Body of pancreas (tissue), 4 donors: ENCODE results near the gene UBR4. TPM values are rescaled to one million over a fixed set of nuclear protein-coding genes. Genes with fewer than 3 reads are reported as not detected.
A peak's percentile ranks its signal among the peaks of the same experiment; 100 is the strongest.

Experiments
- ATAC-seq: fragments of 150-250 bp; one replicate; pipeline ENCODE4 v1.9.1; 2016
- DNase-seq, 4 donors: peaks; one replicate each; pipeline ENCODE4 v3.0.0-alpha.2; 2019
- H3K27ac ChIP-seq, 4 donors: fragments of 200-600 bp; sonication (generic); 1 replicate in 3 of 4; 2 replicates in 1 of 4; pipeline versions ENCODE4 v1.5.1 to v1.6.1; 2016 to 2019; ENCODE audit warnings: mild to moderate bottlenecking in 1 of 4, mixed read lengths in 1 of 4, moderate library complexity in 1 of 4
- H3K27me3 ChIP-seq, 2 donors: fragments of 200-600 bp; sonication (generic); one replicate each; pipeline ENCODE4 v1.6.0; 2016; ENCODE audit warnings: mild to moderate bottlenecking in 1 of 2
- H3K36me3 ChIP-seq, 2 donors: fragments of 200-600 bp; sonication (generic); replicated peaks in 1 of 2; 2 replicates each; pipeline ENCODE4 v1.5.1; 2016; ENCODE audit warnings: low read depth in 2 of 2; ENCODE audit not compliant: insufficient read depth in 1 of 2
- H3K4me1 ChIP-seq: fragments of 200-600 bp; sonication (generic); one replicate; pipeline ENCODE4 v1.6.0; 2016
- H3K4me3 ChIP-seq, 2 donors: fragments of 200-600 bp; sonication (generic); 1 replicate in 1 of 2; 2 replicates in 1 of 2; pipeline ENCODE4 v1.5.1; 2016 to 2019
- H3K9me3 ChIP-seq, 3 donors: fragments of 200-600 bp; sonication (generic); 1 replicate in 2 of 3; 2 replicates in 1 of 3; pipeline ENCODE4 v1.5.1; 2016
- CTCF ChIP-seq, 7 experiments: fragments of 450-650 bp in 4 of 7; fragments of 200-600 bp in 3 of 7; sonication (generic) in 3 of 7; IDR thresholded peaks; one replicate each; pipeline ENCODE4 v1.5.1; 2016 to 2019; ENCODE audit warnings: antibody characterized with exemption in 7 of 7
- POLR2A ChIP-seq, 3 donors: fragments of 450-650 bp; IDR thresholded peaks; one replicate each; pipeline ENCODE4 v1.6.1; 2016; ENCODE audit warnings: antibody characterized with exemption in 3 of 3, mild to moderate bottlenecking in 2 of 3
- WGBS, 2 donors: methylation state at CpG; one replicate each; pipeline ENCODE4 v1.1.5; 2017; 5-methylcytosine and 5-hydroxymethylcytosine counted together
- intact Hi-C: fragments of 100-400 bp; cut with DNase I; formaldehyde crosslinking; loops from one replicate; pipeline ENCODE4 v1.15.1; 2023
- total RNA-seq, 2 donors: library from RNA; depleted of rRNA; stranded (reverse); fragments of >200 nt; gene quantifications; one replicate each; pipeline ENCODE4 v1.1.0, GENCODE V29; 2016

The UBR4 gene
- total RNA-seq, 2 donors from 2014 or later = 84.4 to 87.4 TPM

- no peak for DNase-seq
- Histone ChIP-seq H3K36me3 (peaks cover 0 to 12% of the 10 kb centered on the region in 2 donors), H3K27ac (no peak overlapping the region), H3K4me3 (no peak overlapping the region), H3K4me1 (peaks cover 74% of the 10 kb centered on the region), H3K9me3 (no peaks in the 10 kb centered on the region), H3K27me3 (no peaks in the 10 kb centered on the region)
- WGBS, 2 donors = 79 to 80% methylated on average over 17 of the region's 17 CpGs
- TF ChIP-seq POLR2A (IDR thresholded peaks at IDR 0.05) (no peak), CTCF (IDR thresholded peaks at IDR 0.05) (no peak)
- no peak for ATAC-seq
- intact Hi-C loops = loop anchor here (10.0 kb wide), 1 partner anchor 56 kb away; no protein-coding TSS in a partner anchor
These were observed 139.0 kb downstream of the UBR4 start for GRCh38 chr1:19070891-19071621.

- H3K27ac ChIP-seq = peak overlapping the region in 2 of 4 donors; percentile 40 to 61
- ATAC-seq = no peak
- H3K9me3 ChIP-seq = no peaks in the 10 kb centered on the region
- 52 to 57% methylated on average over 7 to 9 of the region's 9 CpGs for WGBS, 2 donors
- DNase-seq = peak in 1 of 4 donors; percentile 40
- no peaks in the 10 kb centered on the region for H3K27me3 ChIP-seq
- no peak for TF ChIP-seq CTCF (IDR thresholded peaks at IDR 0.05)
- no peak for TF ChIP-seq POLR2A (IDR thresholded peaks at IDR 0.05)
- H3K4me1 ChIP-seq = peaks cover 75% of the 10 kb centered on the region
- peaks cover 0 to 9% of the 10 kb centered on the region in 2 donors for H3K36me3 ChIP-seq
- intact Hi-C loops = loop anchor here (10.0 kb wide), 1 partner anchor 55 kb away; no protein-coding TSS in a partner anchor
- H3K4me3 ChIP-seq = no peak overlapping the region
These were observed 139.8 kb downstream of the UBR4 start for GRCh38 chr1:19070197-19070651.

- ATAC-seq (no peak), DNase-seq (no peak)
- Histone ChIP-seq H3K9me3 (no peaks in the 10 kb centered on the region), H3K27ac (peak overlapping the region in 3 of 4 donors; percentile 73 to 82 (median 79)), H3K4me3 (no peak overlapping the region), H3K36me3 (no peaks in the 10 kb centered on the region), H3K4me1 (peaks cover 75% of the 10 kb centered on the region), H3K27me3 (no peaks in the 10 kb centered on the region)
- TF ChIP-seq POLR2A (IDR thresholded peaks at IDR 0.05) = no peak
- 69% methylated on average over 9 to 10 of the region's 11 CpGs for WGBS, 2 donors
- intact Hi-C loops = no loop called here
These were observed 141.3 kb downstream of the UBR4 start for GRCh38 chr1:19068639-19069276.

GRCh38 chr1:19067912-19068638 is 142.0 kb downstream of the UBR4 start:
- Histone ChIP-seq H3K27ac (peak overlapping the region; percentile 73 to 82 (median 76)), H3K36me3 (no peaks in the 10 kb centered on the region), H3K27me3 (no peaks in the 10 kb centered on the region), H3K4me1 (peaks cover 75% of the 10 kb centered on the region), H3K4me3 (no peak overlapping the region), H3K9me3 (no peaks in the 10 kb centered on the region)
- ATAC-seq (no peak), DNase-seq (peak in 1 of 4 donors; percentile 33)
- TF ChIP-seq CTCF (IDR thresholded peaks at IDR 0.05) (no peak), POLR2A (IDR thresholded peaks at IDR 0.05) (no peak)
- WGBS, 2 donors = 40 to 51% methylated on average over 5 to 14 of the region's 14 CpGs
- intact Hi-C loops = no loop called here
